MM.1S (cell line): ENCODE results near the gene PWP2.
"Not testable (repeated sequence)": the region's sequence is repeated elsewhere in the genome, so short reads cannot be mapped to it uniquely, and the experiment has no call there.

Experiments
- EZH2 ChIP-seq: fragments of 300-600 bp; sonication (generic); optimal IDR thresholded peaks from 2 replicates; pipeline ENCODE3; 2017; ENCODE audit warnings: low read depth, mild to moderate bottlenecking, antibody characterized with exemption, low read length, mixed read lengths
- TF ChIP-seq, protein P1 (sequence below): fragments of 300-600 bp; sonication (generic); IDR thresholded peaks from 2 replicates; pipeline ENCODE4 v1.5.1; 2016; ENCODE audit warnings: antibody characterized with exemption, low read length, mixed read lengths

- not testable (repeated sequence) for TF ChIP-seq EZH2
- TF ChIP-seq, protein P1, sequence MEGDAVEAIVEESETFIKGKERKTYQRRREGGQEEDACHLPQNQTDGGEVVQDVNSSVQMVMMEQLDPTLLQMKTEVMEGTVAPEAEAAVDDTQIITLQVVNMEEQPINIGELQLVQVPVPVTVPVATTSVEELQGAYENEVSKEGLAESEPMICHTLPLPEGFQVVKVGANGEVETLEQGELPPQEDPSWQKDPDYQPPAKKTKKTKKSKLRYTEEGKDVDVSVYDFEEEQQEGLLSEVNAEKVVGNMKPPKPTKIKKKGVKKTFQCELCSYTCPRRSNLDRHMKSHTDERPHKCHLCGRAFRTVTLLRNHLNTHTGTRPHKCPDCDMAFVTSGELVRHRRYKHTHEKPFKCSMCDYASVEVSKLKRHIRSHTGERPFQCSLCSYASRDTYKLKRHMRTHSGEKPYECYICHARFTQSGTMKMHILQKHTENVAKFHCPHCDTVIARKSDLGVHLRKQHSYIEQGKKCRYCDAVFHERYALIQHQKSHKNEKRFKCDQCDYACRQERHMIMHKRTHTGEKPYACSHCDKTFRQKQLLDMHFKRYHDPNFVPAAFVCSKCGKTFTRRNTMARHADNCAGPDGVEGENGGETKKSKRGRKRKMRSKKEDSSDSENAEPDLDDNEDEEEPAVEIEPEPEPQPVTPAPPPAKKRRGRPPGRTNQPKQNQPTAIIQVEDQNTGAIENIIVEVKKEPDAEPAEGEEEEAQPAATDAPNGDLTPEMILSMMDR = not testable (repeated sequence)
Measured at GRCh38 chr21:44175189-44175588, 68.0 kb downstream of the PWP2 start.
